ENCODE measurements around the gene FES. TPM values are rescaled to one million over a fixed set of nuclear protein-coding genes. Genes with fewer than 3 reads are reported as not detected.

FES gene
- polyA plus RNA-seq, 1 donor from 2014 or later, result not detected

- H3K36me3 ChIP-seq (ENCODE audit: insufficient read depth, low read length), result no peaks in the 10 kb centered on the region
- peaks cover 9% of the 10 kb centered on the region for H3K79me2 ChIP-seq (replicated peaks; ENCODE audit: insufficient read depth, low read length)
- no peak within 1 kb of the TSS for H3K27ac ChIP-seq (ENCODE audit: low read length)
- no peak within 1 kb of the TSS for H3K9ac ChIP-seq (ENCODE audit: low read length)
- H3K4me2 ChIP-seq (ENCODE audit: low read length), result no peak within 1 kb of the TSS
- no peaks in the 10 kb centered on the region for H3K9me2 ChIP-seq (ENCODE audit: insufficient read depth, low read length)
- no peaks in the 10 kb centered on the region for H3K9me3 ChIP-seq (ENCODE audit: low read length)
- no peaks in the 10 kb centered on the region for H4K20me1 ChIP-seq (ENCODE audit: insufficient read depth)
- no peaks in the 10 kb centered on the region for H3K27me3 ChIP-seq (ENCODE audit: insufficient read depth, low read depth, low read length)
- no peak within 1 kb of the TSS for H2AFZ ChIP-seq (ENCODE audit: low read depth, low read length)
- no peaks in the 10 kb centered on the region for H3F3A ChIP-seq (ENCODE audit: insufficient read depth, low read length, poor library complexity, severe bottlenecking)
- no peak within 1 kb of the TSS for H3K4me3 ChIP-seq (ENCODE audit: low read length)
- TF ChIP-seq RAD21 (conservative IDR thresholded peaks at IDR 0.05) (no peak), MXI1 (conservative IDR thresholded peaks at IDR 0.05; ENCODE audit: poor library complexity, severe bottlenecking) (no peak), REST (IDR thresholded peaks at IDR 0.05; ENCODE audit: borderline replicate concordance) (no peak), POLR2AphosphoS5 (IDR thresholded peaks at IDR 0.05) (no peak), EP300 (conservative IDR thresholded peaks at IDR 0.05; ENCODE audit: poor library complexity, severe bottlenecking) (no peak), SMC3 (conservative IDR thresholded peaks at IDR 0.05; ENCODE audit: poor library complexity) (no peak), TAF1 (IDR thresholded peaks at IDR 0.05; ENCODE audit: low read depth) (no peak), EZH2 (IDR thresholded peaks at IDR 0.05; ENCODE audit: borderline replicate concordance, insufficient read depth, low read length, poor library complexity, severe bottlenecking) (no peak)
- TF ChIP-seq, protein P1, sequence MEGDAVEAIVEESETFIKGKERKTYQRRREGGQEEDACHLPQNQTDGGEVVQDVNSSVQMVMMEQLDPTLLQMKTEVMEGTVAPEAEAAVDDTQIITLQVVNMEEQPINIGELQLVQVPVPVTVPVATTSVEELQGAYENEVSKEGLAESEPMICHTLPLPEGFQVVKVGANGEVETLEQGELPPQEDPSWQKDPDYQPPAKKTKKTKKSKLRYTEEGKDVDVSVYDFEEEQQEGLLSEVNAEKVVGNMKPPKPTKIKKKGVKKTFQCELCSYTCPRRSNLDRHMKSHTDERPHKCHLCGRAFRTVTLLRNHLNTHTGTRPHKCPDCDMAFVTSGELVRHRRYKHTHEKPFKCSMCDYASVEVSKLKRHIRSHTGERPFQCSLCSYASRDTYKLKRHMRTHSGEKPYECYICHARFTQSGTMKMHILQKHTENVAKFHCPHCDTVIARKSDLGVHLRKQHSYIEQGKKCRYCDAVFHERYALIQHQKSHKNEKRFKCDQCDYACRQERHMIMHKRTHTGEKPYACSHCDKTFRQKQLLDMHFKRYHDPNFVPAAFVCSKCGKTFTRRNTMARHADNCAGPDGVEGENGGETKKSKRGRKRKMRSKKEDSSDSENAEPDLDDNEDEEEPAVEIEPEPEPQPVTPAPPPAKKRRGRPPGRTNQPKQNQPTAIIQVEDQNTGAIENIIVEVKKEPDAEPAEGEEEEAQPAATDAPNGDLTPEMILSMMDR (IDR thresholded peaks at IDR 0.05; ENCODE audit: poor library complexity, severe bottlenecking), result no peak
Measured at GRCh38 chr15:90868261-90868689, 16.0 kb upstream of the FES start, which contains the start of gene FURIN. TSS of gene FURIN (plus strand) at chr15:90868588. CDS start at chr15:90875741, 7,153 bp downstream.

DNA sequence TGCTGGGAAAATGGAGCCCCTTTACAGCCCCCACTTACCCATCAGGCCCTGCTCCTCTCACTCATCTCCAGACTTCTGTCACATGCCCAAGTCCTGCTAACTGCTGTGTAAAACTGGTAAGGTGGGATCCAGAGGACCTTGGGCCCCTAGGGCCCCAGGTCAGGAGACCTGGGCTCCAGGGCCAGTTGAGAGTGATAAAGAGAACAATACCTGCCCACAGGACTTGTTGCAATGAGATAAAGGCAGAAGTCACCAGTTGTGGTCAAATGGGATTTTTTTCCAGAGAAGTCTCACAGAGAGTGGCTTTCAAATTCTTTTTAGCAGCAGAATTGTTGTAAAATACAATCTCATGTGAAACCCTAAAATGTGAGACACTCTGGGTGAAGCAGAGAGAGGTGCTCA lies 15.2 kb upstream of the FES start:
- Histone ChIP-seq H3K79me2 (replicated peaks; ENCODE audit: insufficient read depth, low read length) (peaks cover 9% of the 10 kb centered on the region), H3K4me2 (ENCODE audit: low read length) (no peak overlapping the region), H3K9me3 (ENCODE audit: low read length) (no peaks in the 10 kb centered on the region), H3K27me3 (ENCODE audit: insufficient read depth, low read depth, low read length) (no peaks in the 10 kb centered on the region), H3F3A (ENCODE audit: insufficient read depth, low read length, poor library complexity, severe bottlenecking) (no peaks in the 10 kb centered on the region), H3K9ac (ENCODE audit: low read length) (no peak overlapping the region), H3K4me3 (ENCODE audit: low read length) (no peak overlapping the region), H4K20me1 (ENCODE audit: insufficient read depth) (no peaks in the 10 kb centered on the region), H3K9me2 (ENCODE audit: insufficient read depth, low read length) (no peaks in the 10 kb centered on the region), H2AFZ (ENCODE audit: low read depth, low read length) (no peak overlapping the region), H3K27ac (ENCODE audit: low read length) (no peak overlapping the region), H3K36me3 (ENCODE audit: insufficient read depth, low read length) (no peaks in the 10 kb centered on the region)
- TF ChIP-seq, protein P1 (IDR thresholded peaks at IDR 0.05; ENCODE audit: poor library complexity, severe bottlenecking), result no peak
- TF ChIP-seq REST (IDR thresholded peaks at IDR 0.05; ENCODE audit: borderline replicate concordance) (no peak), MXI1 (conservative IDR thresholded peaks at IDR 0.05; ENCODE audit: poor library complexity, severe bottlenecking) (no peak), RAD21 (conservative IDR thresholded peaks at IDR 0.05) (no peak), EZH2 (IDR thresholded peaks at IDR 0.05; ENCODE audit: borderline replicate concordance, insufficient read depth, low read length, poor library complexity, severe bottlenecking) (no peak), POLR2AphosphoS5 (IDR thresholded peaks at IDR 0.05) (no peak), EP300 (conservative IDR thresholded peaks at IDR 0.05; ENCODE audit: poor library complexity, severe bottlenecking) (no peak), SMC3 (conservative IDR thresholded peaks at IDR 0.05; ENCODE audit: poor library complexity) (no peak), TAF1 (IDR thresholded peaks at IDR 0.05; ENCODE audit: low read depth) (no peak)
